K562 (cell line): ENCODE data around the gene CAMK1D. TPM values are rescaled to one million over a fixed set of nuclear protein-coding genes. Genes with fewer than 3 reads are reported as not detected.
A peak's percentile ranks its signal among the peaks of the same experiment; 100 is the strongest.

ENCODE experiments used
- ATF7 ChIP-seq: fragments of 450-650 bp; IDR thresholded peaks from 2 replicates; pipeline ENCODE4 v1.7.1; 2014; ENCODE audit warnings: mild to moderate bottlenecking, moderate library complexity
- ELF2 ChIP-seq: fragments of 250-450 bp; sonication (Bioruptor Pico); IDR thresholded peaks from 2 replicates; pipeline ENCODE4 v1.5.0; 2021; ENCODE audit warnings: mild to moderate bottlenecking
- HBP1 ChIP-seq: fragments of 450-650 bp; formaldehyde crosslinking; IDR thresholded peaks from 2 replicates; pipeline ENCODE4 v1.4.0; 2022; ENCODE audit warnings: missing genetic modification characterization
- JUND ChIP-seq, 2 experiments: IDR thresholded peaks; 2 replicates in 1 of 2; 3 replicates in 1 of 2; pipeline ENCODE4 v1.6.1; 2011; ENCODE audit warnings: borderline replicate concordance in 2 of 2, low read depth in 2 of 2, low read length in 2 of 2, improper control_type of control experiment in 1 of 2, missing biosample characterization in 1 of 2, missing genetic modification characterization in 1 of 2, missing genetic modification reagents in 1 of 2
- MNT ChIP-seq, 2 experiments: fragments of 450-650 bp; conservative IDR thresholded peaks; 2 replicates each; pipeline ENCODE4 v1.6.1; 2017; ENCODE audit warnings: mild to moderate bottlenecking in 2 of 2, moderate library complexity in 2 of 2
- MTA3 ChIP-seq: fragments of 450-650 bp; formaldehyde crosslinking; IDR thresholded peaks from 2 replicates; pipeline ENCODE4 v1.6.1; 2017; ENCODE audit warnings: mild to moderate bottlenecking, borderline replicate concordance
- SIX5 ChIP-seq, 2 experiments: IDR thresholded peaks; 2 replicates each; pipeline ENCODE4 v1.6.1; 2011; ENCODE audit warnings: low read length in 2 of 2, borderline replicate concordance in 1 of 2, low read depth in 1 of 2, mild to moderate bottlenecking in 1 of 2, moderate library complexity in 1 of 2; ENCODE audit not compliant: insufficient read depth in 1 of 2
- SMARCA5 ChIP-seq: fragments of 450-650 bp; IDR thresholded peaks from 2 replicates; pipeline ENCODE4 v1.6.1; 2016
- polyA plus RNA-seq, 8 experiments: library from polyadenylated mRNA; depleted of rRNA in 4 of 8; stranded (reverse) in 5 of 8; unstranded in 3 of 8; fragments of >200 nt; fragmentation: Nextera tagmentation in 2 of 8; fragmentation: Illumina TruSeq in 1 of 8; extraction: Ambion mirVana in 2 of 8; extraction: Trizol in 1 of 8; gene quantifications; 2 replicates each; pipeline versions ENCODE4 v1.2.1 to v1.2.3, GENCODE V29; 2011 to 2014; ENCODE audit warnings: inconsistent platforms in 1 of 8, missing spikeins in 1 of 8
- total RNA-seq, 7 experiments: library from RNA; depleted of rRNA in 6 of 7; stranded (reverse); fragments of >200 nt in 6 of 7; fragmentation: Illumina TruSeq in 2 of 7; extraction: Trizol in 2 of 7; gene quantifications; 2 replicates each; pipeline versions ENCODE4 v1.2.1 to v1.2.3, GENCODE V29; 2011 to 2021; ENCODE audit warnings: low replicate concordance in 1 of 7
- TF ChIP-seq, protein P1 (sequence below): fragments of 150-350 bp; conservative IDR thresholded peaks from 2 replicates; pipeline ENCODE4 v1.6.1; 2014; ENCODE audit warnings: low read length
- TF ChIP-seq, protein P2 (sequence below): fragments of 450-650 bp; IDR thresholded peaks from 2 replicates; pipeline ENCODE4 v1.6.1; 2016
- TF ChIP-seq, protein P3 (sequence below): sonication (generic); formaldehyde crosslinking; IDR thresholded peaks from 2 replicates; pipeline ENCODE4 v1.8.1; 2023; ENCODE audit warnings: mild to moderate bottlenecking, missing genetic modification reagents
- TF ChIP-seq, protein P4 (sequence below): fragments of 250-450 bp; sonication (Bioruptor Pico); IDR thresholded peaks from 2 replicates; pipeline ENCODE4 v1.8.0; 2022; ENCODE audit warnings: inconsistent platforms

CAMK1D gene
- total and polyA plus RNA-seq, 9 of the 15 experiments (the other 6 are each of a cell fraction or from before 2014, with no cell fraction given): 0.12 to 0.24 (median 0.20) TPM; not detected in 5

DNA sequence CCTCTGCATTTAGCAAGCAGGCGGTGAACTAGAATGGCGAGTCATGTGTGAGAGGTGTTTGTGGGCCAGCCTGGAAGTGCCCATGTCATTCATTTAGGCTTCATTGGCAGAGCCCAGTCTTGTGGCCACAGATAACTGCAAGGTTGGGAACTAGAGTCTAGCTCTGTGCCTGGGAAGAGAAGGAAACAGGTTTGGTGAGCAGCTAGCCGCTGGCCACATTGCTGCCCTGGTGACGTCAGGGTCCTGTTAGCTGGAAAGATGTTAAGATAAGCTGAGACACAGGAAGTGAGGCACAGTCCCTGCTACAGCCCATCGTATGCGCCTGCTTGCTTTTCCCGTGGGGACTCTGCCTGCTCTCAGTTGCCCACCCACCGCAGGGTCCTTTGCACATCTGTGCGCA lies 185.5 kb downstream of the CAMK1D start (continued):
- TF ChIP-seq JUND (IDR thresholded peaks at IDR 0.05; ENCODE audit: borderline replicate concordance, low read depth, low read length): peak; percentile 67
- peak; percentile 64; the same call in 2 of the 3 replicates for TF ChIP-seq JUND (tag; IDR thresholded peaks at IDR 0.05; ENCODE audit: borderline replicate concordance, low read depth, low read length)
- TF ChIP-seq ATF7: peak; percentile 83
- no peak for TF ChIP-seq ELF2 (CRISPR knock-in tag)
- TF ChIP-seq, protein P1, sequence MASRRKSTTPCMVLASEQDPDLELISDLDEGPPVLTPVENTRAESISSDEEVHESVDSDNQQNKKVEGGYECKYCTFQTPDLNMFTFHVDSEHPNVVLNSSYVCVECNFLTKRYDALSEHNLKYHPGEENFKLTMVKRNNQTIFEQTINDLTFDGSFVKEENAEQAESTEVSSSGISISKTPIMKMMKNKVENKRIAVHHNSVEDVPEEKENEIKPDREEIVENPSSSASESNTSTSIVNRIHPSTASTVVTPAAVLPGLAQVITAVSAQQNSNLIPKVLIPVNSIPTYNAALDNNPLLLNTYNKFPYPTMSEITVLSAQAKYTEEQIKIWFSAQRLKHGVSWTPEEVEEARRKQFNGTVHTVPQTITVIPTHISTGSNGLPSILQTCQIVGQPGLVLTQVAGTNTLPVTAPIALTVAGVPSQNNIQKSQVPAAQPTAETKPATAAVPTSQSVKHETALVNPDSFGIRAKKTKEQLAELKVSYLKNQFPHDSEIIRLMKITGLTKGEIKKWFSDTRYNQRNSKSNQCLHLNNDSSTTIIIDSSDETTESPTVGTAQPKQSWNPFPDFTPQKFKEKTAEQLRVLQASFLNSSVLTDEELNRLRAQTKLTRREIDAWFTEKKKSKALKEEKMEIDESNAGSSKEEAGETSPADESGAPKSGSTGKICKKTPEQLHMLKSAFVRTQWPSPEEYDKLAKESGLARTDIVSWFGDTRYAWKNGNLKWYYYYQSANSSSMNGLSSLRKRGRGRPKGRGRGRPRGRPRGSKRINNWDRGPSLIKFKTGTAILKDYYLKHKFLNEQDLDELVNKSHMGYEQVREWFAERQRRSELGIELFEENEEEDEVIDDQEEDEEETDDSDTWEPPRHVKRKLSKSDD: no peak
- peak; percentile 46; the same call in 1 of the 2 replicates for TF ChIP-seq SMARCA5
- TF ChIP-seq, protein P2, sequence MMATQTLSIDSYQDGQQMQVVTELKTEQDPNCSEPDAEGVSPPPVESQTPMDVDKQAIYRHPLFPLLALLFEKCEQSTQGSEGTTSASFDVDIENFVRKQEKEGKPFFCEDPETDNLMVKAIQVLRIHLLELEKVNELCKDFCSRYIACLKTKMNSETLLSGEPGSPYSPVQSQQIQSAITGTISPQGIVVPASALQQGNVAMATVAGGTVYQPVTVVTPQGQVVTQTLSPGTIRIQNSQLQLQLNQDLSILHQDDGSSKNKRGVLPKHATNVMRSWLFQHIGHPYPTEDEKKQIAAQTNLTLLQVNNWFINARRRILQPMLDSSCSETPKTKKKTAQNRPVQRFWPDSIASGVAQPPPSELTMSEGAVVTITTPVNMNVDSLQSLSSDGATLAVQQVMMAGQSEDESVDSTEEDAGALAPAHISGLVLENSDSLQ: no peak
- TF ChIP-seq MTA3: no peak
- no peak for TF ChIP-seq SIX5 (IDR thresholded peaks at IDR 0.05; ENCODE audit: borderline replicate concordance in 1 of 2, insufficient read depth in 1 of 2, low read depth in 1 of 2, low read length in 2 of 2)
- TF ChIP-seq MNT (conservative IDR thresholded peaks at IDR 0.05): no peak
- no peak for TF ChIP-seq HBP1 (CRISPR knock-in tag)
- TF ChIP-seq, protein P3, sequence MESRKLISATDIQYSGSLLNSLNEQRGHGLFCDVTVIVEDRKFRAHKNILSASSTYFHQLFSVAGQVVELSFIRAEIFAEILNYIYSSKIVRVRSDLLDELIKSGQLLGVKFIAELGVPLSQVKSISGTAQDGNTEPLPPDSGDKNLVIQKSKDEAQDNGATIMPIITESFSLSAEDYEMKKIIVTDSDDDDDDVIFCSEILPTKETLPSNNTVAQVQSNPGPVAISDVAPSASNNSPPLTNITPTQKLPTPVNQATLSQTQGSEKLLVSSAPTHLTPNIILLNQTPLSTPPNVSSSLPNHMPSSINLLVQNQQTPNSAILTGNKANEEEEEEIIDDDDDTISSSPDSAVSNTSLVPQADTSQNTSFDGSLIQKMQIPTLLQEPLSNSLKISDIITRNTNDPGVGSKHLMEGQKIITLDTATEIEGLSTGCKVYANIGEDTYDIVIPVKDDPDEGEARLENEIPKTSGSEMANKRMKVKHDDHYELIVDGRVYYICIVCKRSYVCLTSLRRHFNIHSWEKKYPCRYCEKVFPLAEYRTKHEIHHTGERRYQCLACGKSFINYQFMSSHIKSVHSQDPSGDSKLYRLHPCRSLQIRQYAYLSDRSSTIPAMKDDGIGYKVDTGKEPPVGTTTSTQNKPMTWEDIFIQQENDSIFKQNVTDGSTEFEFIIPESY (CRISPR knock-in tag): no peak
- TF ChIP-seq, protein P4, sequence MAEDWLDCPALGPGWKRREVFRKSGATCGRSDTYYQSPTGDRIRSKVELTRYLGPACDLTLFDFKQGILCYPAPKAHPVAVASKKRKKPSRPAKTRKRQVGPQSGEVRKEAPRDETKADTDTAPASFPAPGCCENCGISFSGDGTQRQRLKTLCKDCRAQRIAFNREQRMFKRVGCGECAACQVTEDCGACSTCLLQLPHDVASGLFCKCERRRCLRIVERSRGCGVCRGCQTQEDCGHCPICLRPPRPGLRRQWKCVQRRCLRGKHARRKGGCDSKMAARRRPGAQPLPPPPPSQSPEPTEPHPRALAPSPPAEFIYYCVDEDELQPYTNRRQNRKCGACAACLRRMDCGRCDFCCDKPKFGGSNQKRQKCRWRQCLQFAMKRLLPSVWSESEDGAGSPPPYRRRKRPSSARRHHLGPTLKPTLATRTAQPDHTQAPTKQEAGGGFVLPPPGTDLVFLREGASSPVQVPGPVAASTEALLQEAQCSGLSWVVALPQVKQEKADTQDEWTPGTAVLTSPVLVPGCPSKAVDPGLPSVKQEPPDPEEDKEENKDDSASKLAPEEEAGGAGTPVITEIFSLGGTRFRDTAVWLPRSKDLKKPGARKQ (CRISPR knock-in tag): no peak
